DMS53 (cell line): ENCODE measurements around the gene NBPF14.
"Not testable (repeated sequence)": the region's sequence is repeated elsewhere in the genome, so short reads cannot be mapped to it uniquely, and the experiment has no call there.

Experiments
- DNase-seq: peaks from one replicate; lab custom pipeline; 2025; lab: John Stamatoyannopoulos, UW

Gene NBPF14, protein sequence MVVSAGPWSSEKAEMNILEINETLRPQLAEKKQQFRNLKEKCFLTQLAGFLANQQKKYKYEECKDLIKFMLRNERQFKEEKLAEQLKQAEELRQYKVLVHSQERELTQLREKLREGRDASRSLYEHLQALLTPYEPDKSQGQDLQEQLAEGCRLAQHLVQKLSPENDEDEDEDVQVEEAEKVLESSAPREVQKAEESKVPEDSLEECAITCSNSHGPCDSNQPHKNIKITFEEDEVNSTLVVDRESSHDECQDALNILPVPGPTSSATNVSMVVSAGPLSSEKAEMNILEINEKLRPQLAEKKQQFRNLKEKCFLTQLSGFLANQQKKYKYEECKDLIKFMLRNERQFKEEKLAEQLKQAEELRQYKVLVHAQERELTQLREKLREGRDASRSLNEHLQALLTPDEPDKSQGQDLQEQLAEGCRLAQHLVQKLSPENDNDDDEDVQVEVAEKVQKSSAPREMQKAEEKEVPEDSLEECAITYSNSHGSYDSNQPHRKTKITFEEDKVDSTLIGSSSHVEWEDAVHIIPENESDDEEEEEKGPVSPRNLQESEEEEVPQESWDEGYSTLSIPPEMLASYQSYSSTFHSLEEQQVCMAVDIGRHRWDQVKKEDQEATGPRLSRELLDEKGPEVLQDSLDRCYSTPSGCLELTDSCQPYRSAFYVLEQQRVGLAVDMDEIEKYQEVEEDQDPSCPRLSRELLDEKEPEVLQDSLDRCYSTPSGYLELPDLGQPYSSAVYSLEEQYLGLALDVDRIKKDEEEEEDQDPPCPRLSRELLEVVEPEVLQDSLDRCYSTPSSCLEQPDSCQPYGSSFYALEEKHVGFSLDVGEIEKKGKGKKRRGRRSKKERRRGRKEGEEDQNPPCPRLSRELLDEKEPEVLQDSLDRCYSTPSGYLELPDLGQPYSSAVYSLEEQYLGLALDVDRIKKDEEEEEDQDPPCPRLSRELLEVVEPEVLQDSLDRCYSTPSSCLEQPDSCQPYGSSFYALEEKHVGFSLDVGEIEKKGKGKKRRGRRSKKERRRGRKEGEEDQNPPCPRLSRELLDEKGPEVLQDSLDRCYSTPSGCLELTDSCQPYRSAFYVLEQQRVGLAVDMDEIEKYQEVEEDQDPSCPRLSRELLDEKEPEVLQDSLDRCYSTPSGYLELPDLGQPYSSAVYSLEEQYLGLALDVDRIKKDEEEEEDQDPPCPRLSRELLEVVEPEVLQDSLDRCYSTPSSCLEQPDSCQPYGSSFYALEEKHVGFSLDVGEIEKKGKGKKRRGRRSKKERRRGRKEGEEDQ (N-terminal part only)

DNA sequence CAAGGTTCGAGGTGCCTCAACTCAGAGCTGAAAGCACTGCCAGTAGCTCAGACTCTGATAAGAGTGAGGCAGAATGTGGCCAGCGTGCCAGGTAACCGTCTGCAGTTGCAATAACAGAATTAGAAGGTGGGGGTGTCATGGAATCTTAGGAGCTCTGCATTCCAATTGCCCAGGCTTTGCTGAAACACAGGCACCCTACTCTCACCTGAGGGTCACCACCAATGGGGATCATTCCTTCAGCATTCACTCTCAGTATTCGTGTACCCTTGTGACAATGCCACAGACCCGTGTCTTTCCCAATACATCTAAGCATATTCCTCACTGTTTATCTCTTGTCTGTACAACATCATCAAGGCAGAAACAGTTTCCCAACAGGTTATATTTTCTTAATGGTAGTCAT is at the start of gene NBPF14:
Gene NBPF14 (minus strand): TSS at position 101 of the 400 bp plus-strand sequence. CDS start 294 bp downstream, outside the sequence.
- DNase-seq, result not testable (repeated sequence)

DNA sequence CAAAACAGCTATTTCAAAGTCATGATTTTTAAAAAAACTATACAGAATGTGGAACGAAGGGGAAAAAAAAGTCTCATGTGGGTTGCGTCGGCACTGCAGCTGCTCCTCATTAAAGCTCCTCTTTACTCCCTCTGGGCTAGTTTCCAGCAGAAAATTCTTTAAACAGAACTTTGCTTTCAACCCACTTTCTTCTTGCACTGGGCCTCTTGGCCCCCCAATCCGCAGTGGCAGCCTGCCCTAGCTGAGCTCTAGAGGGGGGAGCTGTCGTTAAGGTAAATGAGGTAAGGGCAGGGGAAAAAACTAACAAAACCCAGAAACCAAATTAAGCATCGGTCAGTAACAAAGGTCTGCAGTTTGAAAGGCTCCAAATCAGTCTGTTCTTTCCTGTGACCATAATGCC is 29.6 kb upstream of the NBPF14 start:
- DNase-seq, result not testable (repeated sequence)

DNA sequence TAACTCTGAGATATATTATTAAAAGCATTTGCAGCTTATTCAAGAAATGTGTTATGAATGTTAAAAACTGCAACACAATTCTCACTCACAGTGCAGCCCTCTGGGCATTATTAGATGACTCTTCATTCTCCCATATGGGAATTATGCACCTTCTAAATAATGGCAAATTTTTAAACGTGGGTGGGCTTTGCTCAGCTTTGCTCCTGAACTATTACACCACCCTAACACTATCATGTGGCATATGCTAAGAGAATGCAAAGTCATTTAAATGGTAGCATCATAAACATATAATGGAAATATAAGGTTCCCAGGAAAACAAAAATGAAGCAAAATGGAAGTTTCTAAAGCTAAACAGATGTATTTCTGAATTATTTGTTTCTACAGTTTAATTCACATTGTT is 22.4 kb upstream of the NBPF14 start:
- not testable (repeated sequence) for DNase-seq

DNA sequence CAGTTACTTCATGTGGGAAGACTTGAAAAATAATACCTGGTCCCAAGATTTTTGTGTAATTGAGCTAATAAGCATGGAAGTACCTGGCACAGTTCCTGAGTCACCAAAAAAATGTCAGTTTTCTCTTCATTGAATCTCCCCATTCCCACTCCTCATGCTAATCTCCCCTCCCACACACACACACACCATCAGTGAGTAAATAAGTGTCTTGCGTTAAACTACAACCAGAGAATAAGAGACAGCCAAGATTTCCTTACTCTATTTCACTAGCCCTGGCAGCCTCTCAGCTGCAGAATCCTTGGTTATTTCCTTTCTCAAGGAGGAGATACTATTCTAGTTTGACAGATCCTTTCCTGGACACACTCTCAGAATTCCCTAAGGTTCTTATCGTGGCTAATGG is 9.5 kb upstream of the NBPF14 start:
- not testable (repeated sequence) for DNase-seq

DNA sequence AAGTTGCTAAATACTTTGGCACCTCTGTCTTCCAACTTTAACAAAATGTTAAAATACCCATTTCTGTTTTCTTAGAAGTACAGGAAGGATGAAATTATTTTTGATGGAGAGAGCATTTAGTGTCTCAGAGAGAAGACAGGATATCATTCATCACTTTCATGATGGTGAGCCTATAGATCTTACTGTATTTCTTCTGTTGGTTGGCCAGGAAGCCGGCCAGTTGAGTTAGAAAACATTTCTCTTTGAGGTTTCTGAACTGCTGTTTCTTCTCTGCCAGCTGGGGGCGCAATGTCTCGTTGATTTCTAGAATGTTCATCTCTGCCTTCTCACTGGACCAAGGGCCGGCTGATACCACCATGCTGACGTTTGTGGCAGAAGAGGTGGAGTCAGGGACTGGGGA is 451 bp downstream of the NBPF14 start:
- DNase-seq, result not testable (repeated sequence)

DNA sequence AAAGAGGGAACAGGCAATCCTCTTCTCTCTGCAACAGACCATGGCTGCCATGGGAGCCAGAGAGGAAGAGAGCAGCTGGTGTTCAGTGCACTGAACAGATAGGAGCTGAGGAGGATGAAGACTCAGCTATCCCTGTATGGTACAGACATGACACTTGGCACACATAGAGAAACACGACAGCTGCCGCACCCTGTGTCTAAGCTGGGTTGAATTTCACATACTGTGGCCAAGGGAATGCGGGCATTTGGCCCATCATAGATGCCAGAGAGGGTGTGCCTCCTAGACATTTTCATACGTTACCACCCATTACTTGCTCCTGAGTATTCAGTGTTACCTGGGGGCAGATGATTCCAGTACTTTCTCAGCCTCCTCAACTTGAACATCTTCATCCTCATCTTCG is 4.7 kb downstream of the NBPF14 start:
- DNase-seq, result not testable (repeated sequence)

DNA sequence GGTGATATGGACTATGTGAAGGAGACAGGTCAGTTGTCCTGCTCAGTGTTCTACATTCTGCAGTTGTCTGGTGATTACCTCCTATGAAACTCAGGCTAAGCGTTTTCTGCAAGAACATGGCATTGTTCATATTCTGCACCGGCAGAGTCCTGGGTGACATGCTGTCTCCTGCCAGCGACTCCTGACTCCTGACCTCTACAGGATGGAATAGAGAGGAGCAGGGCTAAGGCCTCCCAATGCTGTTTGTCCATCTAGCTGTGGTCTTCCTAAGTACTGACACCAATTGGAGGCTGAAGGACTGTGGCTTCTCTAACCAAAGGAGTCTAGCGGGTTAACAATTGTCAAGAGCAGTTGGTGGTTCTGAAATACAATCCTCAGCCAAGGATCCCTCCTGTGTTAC is 63.7 kb downstream of the NBPF14 start:
- peak; percentile 18 for DNase-seq

DNA sequence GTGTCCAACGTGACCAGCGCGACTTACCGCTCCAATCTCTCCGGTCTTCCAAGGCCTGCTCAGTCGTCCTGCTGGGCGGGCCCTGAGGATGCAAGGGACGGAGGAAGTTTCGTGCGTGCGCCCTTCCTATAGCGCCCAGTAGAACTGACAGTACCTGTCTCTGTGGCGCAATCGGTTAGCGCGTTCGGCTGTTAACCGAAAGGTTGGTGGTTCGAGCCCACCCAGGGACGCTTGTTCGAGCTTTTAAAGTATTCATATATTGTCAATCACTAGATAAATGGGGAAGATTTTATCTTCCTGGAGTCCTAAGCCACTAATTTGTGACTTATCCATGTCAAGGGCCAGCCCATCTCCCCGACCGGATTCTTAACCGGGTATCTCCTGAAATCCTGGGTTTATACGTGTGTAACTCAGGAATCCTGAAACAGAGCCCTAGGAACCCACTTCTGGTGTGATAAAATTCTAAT is 66.7 kb downstream of the NBPF14 start:
- peak; percentile 92 for DNase-seq

DNA sequence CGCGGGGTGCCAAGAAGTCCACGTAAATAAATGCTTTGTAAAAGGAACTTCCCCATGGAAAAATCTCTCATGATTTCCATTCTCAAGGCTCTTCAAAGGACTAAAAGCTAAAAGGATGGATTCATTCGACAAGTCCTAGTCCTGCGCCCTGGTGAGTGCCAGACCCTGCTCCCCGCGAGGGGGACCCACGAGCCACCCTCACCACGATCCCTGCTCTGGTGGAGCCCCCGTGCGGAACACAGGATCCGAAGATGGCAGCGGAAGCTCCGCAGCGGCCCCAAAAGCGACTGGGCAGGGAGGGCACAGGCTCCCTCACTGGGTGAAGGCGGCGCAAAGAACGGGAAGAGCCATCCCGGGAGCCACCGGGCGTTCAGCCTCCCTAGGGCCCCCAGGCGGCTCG is 67.2 kb downstream of the NBPF14 start:
- not testable (repeated sequence) for DNase-seq

DNA sequence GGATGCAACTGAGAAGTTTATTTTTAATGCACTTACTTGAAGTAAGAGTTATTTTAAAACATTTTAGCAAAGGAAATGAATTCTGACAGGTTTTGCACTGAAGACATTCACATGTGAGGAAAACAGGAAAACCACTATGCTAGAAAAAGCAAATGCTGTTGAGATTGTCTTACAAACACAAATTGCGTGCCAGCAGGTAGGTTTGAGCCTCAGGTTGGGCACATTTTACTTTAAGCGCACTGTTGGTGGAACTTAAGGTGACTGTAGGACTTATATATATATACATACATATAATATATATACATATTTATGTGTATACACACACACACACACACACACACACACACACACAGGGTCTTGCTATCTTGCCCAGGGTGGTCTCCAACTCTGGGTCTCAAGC is 69.2 kb downstream of the NBPF14 start:
- DNase-seq, result not testable (repeated sequence)

DNA sequence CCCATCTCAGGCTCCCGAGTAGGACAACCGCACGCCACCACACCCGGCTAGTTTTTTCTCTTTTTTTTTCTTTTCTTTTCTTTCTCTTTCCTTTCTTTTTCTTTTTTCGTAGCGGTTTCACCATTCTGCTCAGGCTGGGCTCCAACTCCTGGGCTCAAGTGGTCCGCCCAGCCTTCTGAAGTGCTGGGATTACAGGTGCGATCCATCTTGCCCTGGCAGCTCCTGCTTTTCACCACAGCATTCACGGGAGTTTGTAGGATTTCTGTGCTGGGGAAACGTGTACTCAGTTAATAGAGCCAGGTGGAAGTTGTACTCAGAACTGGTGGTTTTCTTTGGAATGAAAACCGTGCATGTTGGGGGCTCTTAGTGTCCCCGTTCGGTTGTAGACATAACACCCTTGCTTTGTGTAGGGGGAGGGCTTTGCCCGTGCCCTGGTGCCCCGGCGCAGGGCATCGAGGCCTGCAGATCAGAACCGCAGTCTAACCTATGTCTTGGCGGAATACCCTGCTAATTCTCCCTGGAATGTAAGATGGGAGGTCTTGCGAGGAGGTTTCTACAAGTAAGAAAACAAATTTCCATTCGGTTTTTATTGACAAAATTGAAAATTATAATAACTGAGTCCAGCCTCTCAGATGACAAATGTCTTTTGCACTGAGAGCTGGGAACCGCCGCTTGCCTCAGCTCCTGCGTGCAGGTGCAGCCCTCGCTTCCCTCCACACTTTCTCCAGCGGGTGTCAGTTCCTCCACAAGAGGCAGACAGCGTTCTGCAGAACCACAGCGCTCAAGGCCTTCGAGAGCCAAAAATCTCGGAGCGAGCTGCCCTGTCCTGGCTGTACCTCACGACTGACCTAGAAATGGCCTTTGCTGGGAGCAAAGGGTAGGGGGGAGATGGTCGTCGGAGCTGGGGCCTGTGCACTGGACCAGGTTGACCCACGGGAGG is 72.3 kb downstream of the NBPF14 start:
- DNase-seq, result not testable (repeated sequence)

DNA sequence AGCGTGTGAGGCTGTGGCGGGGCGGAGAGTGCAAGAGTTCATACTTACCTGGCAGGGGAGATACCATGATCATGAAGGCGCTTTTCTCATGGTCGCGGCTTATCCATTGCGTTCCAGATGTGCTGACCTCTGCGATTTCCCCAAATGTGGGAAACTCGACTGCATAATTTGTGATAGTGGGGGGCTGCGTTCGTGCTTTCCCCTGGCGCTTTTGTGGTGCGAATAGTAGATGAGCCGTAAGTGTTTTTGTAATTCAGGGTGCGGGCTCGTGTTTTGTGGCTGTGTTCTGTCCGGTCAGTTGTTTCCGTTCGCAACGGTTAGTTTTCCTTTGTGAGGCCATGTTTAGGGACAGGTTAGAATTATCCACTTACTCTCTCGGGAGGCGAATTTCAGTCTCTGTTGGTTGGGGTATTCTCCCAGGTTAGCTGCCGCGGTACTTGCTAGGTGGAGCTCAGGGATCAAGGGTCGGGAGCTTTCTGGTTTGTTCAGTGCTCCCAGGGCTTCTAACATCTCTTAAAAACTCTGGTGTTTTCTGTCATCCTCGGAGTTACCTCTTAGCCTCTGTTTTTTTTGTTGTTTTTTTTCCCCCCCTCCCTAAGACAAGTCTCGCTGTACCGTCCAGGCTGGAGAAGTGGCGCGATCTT is 73.1 kb downstream of the NBPF14 start:
- peak; percentile 98 for DNase-seq

DNA sequence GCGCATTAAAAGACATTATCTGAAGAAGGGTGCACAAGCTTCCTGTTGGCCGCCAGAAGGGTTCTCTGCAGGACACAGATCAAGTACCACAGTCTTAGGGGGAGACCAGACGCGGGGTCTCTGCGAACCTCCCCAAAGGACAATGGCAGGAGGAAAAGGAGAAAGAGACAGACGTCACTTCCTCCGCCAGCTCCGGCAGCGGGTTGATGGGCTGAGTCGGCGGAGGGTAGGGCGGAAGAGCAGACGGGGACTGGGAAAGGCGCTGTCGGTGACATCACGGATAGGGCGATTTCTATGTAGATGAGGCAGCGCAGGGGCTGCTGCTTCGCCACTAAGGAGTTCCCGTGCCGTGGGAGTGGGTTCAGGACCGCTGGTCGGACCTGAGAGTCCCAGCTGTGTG is 73.7 kb downstream of the NBPF14 start:
- peak; percentile 95 for DNase-seq

DNA sequence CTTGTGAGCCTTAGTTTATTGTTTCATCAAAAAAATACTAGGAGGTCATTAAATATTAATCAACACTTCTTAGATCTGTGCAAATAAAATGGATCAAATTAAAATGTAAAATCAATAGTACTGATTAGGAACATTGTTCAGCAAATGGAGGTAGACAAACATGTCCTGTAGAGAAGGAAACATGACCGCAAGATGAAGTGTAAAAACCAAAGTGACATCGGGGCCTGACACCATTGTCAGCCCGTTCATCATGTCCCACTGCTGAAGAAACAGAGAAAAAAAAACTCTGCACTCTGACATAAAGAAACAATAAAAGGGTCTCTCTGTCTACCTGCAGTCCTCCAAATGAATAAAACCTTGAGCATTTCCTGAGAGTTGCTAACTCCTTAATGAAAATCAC is 81.5 kb downstream of the NBPF14 start:
- DNase-seq, result not testable (repeated sequence)

DNA sequence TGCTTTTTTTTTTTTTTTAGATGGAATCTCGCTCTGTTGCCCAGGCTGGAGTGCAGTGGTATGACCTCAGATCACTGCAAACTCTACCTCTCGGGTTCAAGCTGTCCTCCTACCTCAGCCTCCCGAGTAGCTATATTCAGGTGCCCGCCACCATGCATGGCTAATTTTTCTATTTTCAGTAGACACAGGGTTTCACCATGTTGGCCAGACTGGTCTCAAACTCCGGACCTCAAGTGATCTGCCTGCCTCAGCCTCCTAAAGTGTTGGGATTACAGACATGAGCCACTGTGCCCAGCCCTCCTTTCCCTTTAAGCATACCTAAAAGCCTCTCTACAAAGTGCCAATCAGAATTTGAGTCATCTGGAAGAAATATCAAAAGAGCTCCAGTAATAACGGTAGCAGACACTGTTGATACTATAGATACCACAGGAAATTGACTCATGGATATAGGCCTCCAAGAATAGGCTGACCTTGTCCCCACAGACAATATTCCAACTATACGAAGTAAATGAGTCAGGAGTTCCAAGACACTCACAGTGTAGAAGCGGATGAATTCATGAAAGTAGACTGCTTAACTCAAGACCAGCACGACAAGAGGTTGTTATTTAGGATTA is 83.1 kb downstream of the NBPF14 start:
- not testable (repeated sequence) for DNase-seq

DNA sequence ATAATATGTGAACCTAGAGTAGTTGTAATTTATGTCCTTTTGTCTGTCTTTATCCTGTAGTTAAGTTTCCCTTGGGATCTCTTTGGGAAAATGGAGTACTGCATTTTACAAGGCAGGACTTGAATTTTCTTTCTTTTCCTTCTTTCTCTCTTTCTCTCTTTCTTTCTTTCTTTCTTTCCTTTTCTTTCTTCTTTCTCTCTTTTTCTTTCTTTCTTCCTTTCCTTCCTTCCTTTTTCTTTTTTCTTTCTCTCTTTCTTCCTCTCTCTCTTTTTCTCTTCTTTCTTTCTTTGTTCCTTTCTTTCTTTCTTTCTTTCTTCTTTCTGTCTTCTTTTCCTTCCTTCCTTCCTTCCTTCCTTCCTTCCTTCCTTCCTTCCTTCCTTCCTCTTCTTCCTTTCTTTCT is 101.9 kb downstream of the NBPF14 start:
- DNase-seq, result not testable (repeated sequence)

DNA sequence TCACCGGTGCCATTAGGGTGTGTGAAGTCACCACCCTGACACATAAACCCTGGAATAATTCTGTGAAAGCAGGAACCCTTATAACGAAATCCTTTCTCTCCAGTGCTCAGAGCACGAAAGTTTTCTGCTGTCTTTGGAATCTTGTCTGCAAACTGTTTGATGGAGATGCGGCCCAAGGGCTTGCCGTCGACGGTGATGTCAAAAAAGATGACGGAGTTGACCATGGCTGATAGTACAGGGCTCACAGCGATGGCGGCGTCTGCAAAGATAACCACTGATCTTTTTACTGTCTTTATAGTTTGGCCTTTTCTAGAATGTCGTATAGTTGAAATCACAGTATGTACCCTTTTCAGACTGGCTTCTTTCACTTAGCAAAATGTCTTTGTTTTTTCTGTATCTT is 112.8 kb downstream of the NBPF14 start, which contains the start of gene PPIAL4G:
Gene PPIAL4G (minus strand): TSS at position 274 of the 400 bp plus-strand sequence. CDS start 50 bp downstream, at position 224.
- not testable (repeated sequence) for DNase-seq
